NT2/D1 (cell line): ENCODE results near the gene SORBS2.

Experiments
- DNase-seq: peaks from one replicate; pipeline ENCODE4 v3.0.0-alpha.2; 2011; ENCODE audit warnings: low read depth, low spot score
- H3K27me3 ChIP-seq: 2 replicates; pipeline ENCODE4 v1.6.0; 2011; ENCODE audit warnings: mild to moderate bottlenecking; ENCODE audit not compliant: insufficient read length, insufficient read depth
- H3K36me3 ChIP-seq: 2 replicates; pipeline ENCODE4 v1.6.1; 2011; ENCODE audit warnings: mild to moderate bottlenecking, low read length, mixed read lengths; ENCODE audit not compliant: insufficient read depth, insufficient read length
- H3K4me1 ChIP-seq: 2 replicates; pipeline ENCODE4 v1.5.1; 2011; ENCODE audit not compliant: insufficient read depth, insufficient read length
- H3K4me3 ChIP-seq: 2 replicates; pipeline ENCODE4 v1.5.1; 2011; ENCODE audit warnings: low read depth; ENCODE audit not compliant: insufficient read length
- H3K9ac ChIP-seq: 2 replicates; pipeline ENCODE4 v1.6.0; 2011; ENCODE audit warnings: low read depth; ENCODE audit not compliant: insufficient read length
- H3K9me3 ChIP-seq: 2 replicates; pipeline ENCODE4 v1.5.1; 2011; ENCODE audit warnings: mild to moderate bottlenecking, low read length; ENCODE audit not compliant: insufficient read depth
- SUZ12 ChIP-seq: IDR thresholded peaks from 2 replicates; pipeline ENCODE4 v1.6.1; 2011; ENCODE audit not compliant: insufficient read length, insufficient read depth; ENCODE audit errors: extremely low read depth
- YY1 ChIP-seq: IDR thresholded peaks from 2 replicates; pipeline ENCODE4 v1.6.1; 2011; ENCODE audit not compliant: insufficient read length, insufficient read depth
- ZNF274 ChIP-seq: IDR thresholded peaks from 2 replicates; pipeline ENCODE4 v1.6.1; 2011; ENCODE audit warnings: mild to moderate bottlenecking, low read depth, low read length

Gene SORBS2

GRCh38 chr4:185592845-185593488, 219.0 kb downstream of the SORBS2 start:
- no peaks in the 10 kb centered on the region for H3K36me3 ChIP-seq
- TF ChIP-seq YY1: no peak
- TF ChIP-seq ZNF274: no peak
- TF ChIP-seq SUZ12: no peak
- no peak overlapping the region for H3K9ac ChIP-seq
- H3K9me3 ChIP-seq: no peaks in the 10 kb centered on the region
- DNase-seq: no peak
- no peaks in the 10 kb centered on the region for H3K4me1 ChIP-seq
- no peak overlapping the region for H3K4me3 ChIP-seq
- H3K27me3 ChIP-seq: no peaks in the 10 kb centered on the region

- H3K4me3 ChIP-seq: no peak overlapping the region
- H3K9me3 ChIP-seq: no peaks in the 10 kb centered on the region
- no peak overlapping the region for H3K9ac ChIP-seq
- TF ChIP-seq YY1 (no peak), SUZ12 (no peak), ZNF274 (no peak)
- no peaks in the 10 kb centered on the region for H3K36me3 ChIP-seq
- no peak for DNase-seq
- H3K27me3 ChIP-seq: no peaks in the 10 kb centered on the region
- H3K4me1 ChIP-seq: no peaks in the 10 kb centered on the region
These were observed 219.6 kb downstream of the SORBS2 start for GRCh38 chr4:185592438-185592837.

- H3K36me3 ChIP-seq: no peaks in the 10 kb centered on the region
- H3K4me1 ChIP-seq: peaks cover 2% of the 10 kb centered on the region
- H3K9ac ChIP-seq: no peak overlapping the region
- H3K9me3 ChIP-seq: no peaks in the 10 kb centered on the region
- no peaks in the 10 kb centered on the region for H3K27me3 ChIP-seq
- no peak for TF ChIP-seq YY1
- TF ChIP-seq ZNF274: no peak
- TF ChIP-seq SUZ12: no peak
- no peak for DNase-seq
- H3K4me3 ChIP-seq: no peak overlapping the region
These were observed 220.3 kb downstream of the SORBS2 start for GRCh38 chr4:185591679-185592141.

GRCh38 chr4:185590982-185591381, 221.0 kb downstream of the SORBS2 start:
- TF ChIP-seq SUZ12 (no peak), ZNF274 (no peak), YY1 (no peak)
- Histone ChIP-seq H3K9ac (no peak overlapping the region), H3K4me1 (peaks cover 2% of the 10 kb centered on the region), H3K27me3 (no peaks in the 10 kb centered on the region), H3K9me3 (no peaks in the 10 kb centered on the region), H3K4me3 (no peak overlapping the region), H3K36me3 (no peaks in the 10 kb centered on the region)
- no peak for DNase-seq

- Histone ChIP-seq H3K4me1 (peaks cover 2% of the 10 kb centered on the region), H3K9me3 (no peaks in the 10 kb centered on the region), H3K27me3 (no peaks in the 10 kb centered on the region), H3K9ac (no peak overlapping the region), H3K4me3 (no peak overlapping the region), H3K36me3 (no peaks in the 10 kb centered on the region)
- DNase-seq: no peak
- no peak for TF ChIP-seq ZNF274
- no peak for TF ChIP-seq SUZ12
- TF ChIP-seq YY1: no peak
These were observed 222.7 kb downstream of the SORBS2 start for GRCh38 chr4:185589067-185589836.

- Histone ChIP-seq H3K9ac (no peak overlapping the region), H3K4me3 (no peak overlapping the region), H3K4me1 (peaks cover 2% of the 10 kb centered on the region), H3K27me3 (no peaks in the 10 kb centered on the region), H3K36me3 (no peaks in the 10 kb centered on the region), H3K9me3 (no peaks in the 10 kb centered on the region)
- DNase-seq: no peak
- no peak for TF ChIP-seq SUZ12
- no peak for TF ChIP-seq YY1
These were observed 224.4 kb downstream of the SORBS2 start for GRCh38 chr4:185587427-185588161.

GRCh38 chr4:185587030-185587426, 225.0 kb downstream of the SORBS2 start:
- DNase-seq: no peak
- TF ChIP-seq ZNF274 (no peak), YY1 (no peak), SUZ12 (no peak)
- H3K9ac ChIP-seq: no peak overlapping the region
- H3K27me3 ChIP-seq: no peaks in the 10 kb centered on the region
- peaks cover 2% of the 10 kb centered on the region for H3K4me1 ChIP-seq
- no peak overlapping the region for H3K4me3 ChIP-seq
- no peaks in the 10 kb centered on the region for H3K9me3 ChIP-seq
- no peaks in the 10 kb centered on the region for H3K36me3 ChIP-seq
